ENCODE results near the gene BNC2.

GRCh38 chr9:16524078-16524477 is 346.4 kb downstream of the BNC2 start:
- no peak for TF ChIP-seq CTCF (IDR thresholded peaks at IDR 0.05)
- TF ChIP-seq POLR2A (IDR thresholded peaks at IDR 0.05) = no peak

All from right lobe of liver (tissue), 4 donors.